HCT116 (cell line): Measurements from ENCODE around the gene CERT1. TPM values are rescaled to one million over a fixed set of nuclear protein-coding genes. Genes with fewer than 3 reads are reported as not detected.

Experiments used
- ATAC-seq: fragments of 200-7000 bp; cut with Tn5 transposase; 2 replicates; pipeline ENCODE4 v1.9.1; 2020; ENCODE audit warnings: mild to moderate bottlenecking, moderate library complexity
- BruUV-seq: library from RNA; stranded (reverse); fragments of 400-500 nt; replicated peaks from 2 replicates; lab custom pipeline; 2021; lab: Mats Ljungman, UMichigan
- CTCF ChIA-PET: fragments of 300-600 bp; sonication (Branson Sonifier 250); formaldehyde crosslinking; loops from one replicate; lab custom pipeline; 2021; ENCODE audit warnings: antibody characterized with exemption; lab: Charles Lee
- POLR2A ChIA-PET: fragments of 300-600, 350-600 bp; sonication (Branson Sonifier 250); formaldehyde crosslinking; loops from one replicate; lab custom pipeline; 2021; ENCODE audit warnings: antibody characterized with exemption; lab: Charles Lee
- RAD21 ChIA-PET, 2 experiments: fragments of 300-600 bp; sonication (Branson Sonifier 250); formaldehyde crosslinking; loops; one replicate each; lab custom pipeline; 2023; ENCODE audit warnings: low total read pairs in 2 of 2; ENCODE audit not compliant: uncharacterized antibody in 2 of 2, unreplicated experiment in 2 of 2, low non-redundant PET in 1 of 2; lab: Charles Lee
- DNase-seq: peaks from one replicate; pipeline ENCODE4 v3.0.0-alpha.2; 2010; ENCODE audit warnings: low read depth, low spot score
- H2AFZ ChIP-seq: fragments of 200-600 bp; shearing (Covaris generic), sonication (generic); 2 replicates; pipeline ENCODE4 v1.6.1; 2017; ENCODE audit warnings: low read depth, mixed run types, mixed read lengths, antibody characterized with exemption, low read length; ENCODE audit not compliant: poor library complexity, severe bottlenecking
- H3K27ac ChIP-seq: 2 replicates; pipeline ENCODE4 v1.5.1; 2012; ENCODE audit warnings: low read depth, low read length
- H3K27me3 ChIP-seq: fragments of 200-600 bp; sonication (generic); 2 replicates; pipeline ENCODE4 v1.6.1; 2016; ENCODE audit warnings: mixed run types, low read length, mixed read lengths; ENCODE audit not compliant: insufficient read depth
- H3K36me3 ChIP-seq, 2 experiments: fragments of 200-500 bp in 1 of 2; fragments of 200-600 bp in 1 of 2; sonication (Bioruptor generic) in 1 of 2; sonication (generic) in 1 of 2; 2 replicates each; pipeline versions ENCODE4 v1.5.1 to v1.6.1; 2014 to 2016; ENCODE audit warnings: low read length in 2 of 2, inconsistent platforms in 1 of 2, mixed read lengths in 1 of 2, mixed run types in 1 of 2; ENCODE audit not compliant: insufficient read depth in 2 of 2, control insufficient read depth in 1 of 2
- H3K4me1 ChIP-seq, 2 experiments: fragments of 200-600 bp in 1 of 2; sonication (generic) in 1 of 2; 2 replicates each; pipeline versions ENCODE4 v1.5.1 to v1.6.1; 2012 to 2017; ENCODE audit warnings: low read length in 2 of 2, inconsistent platforms in 1 of 2, mild to moderate bottlenecking in 1 of 2, mixed read lengths in 1 of 2, mixed run types in 1 of 2, moderate library complexity in 1 of 2; ENCODE audit not compliant: insufficient read depth in 2 of 2, control insufficient read depth in 1 of 2
- H3K4me2 ChIP-seq: fragments of 200-600 bp; sonication (generic); 2 replicates; pipeline ENCODE4 v1.6.1; 2017; ENCODE audit warnings: mixed run types, low read length, mixed read lengths
- H3K4me3 ChIP-seq, 2 experiments: fragments of 200-600 bp in 1 of 2; sonication (generic) in 1 of 2; replicated peaks in 1 of 2; 2 replicates each; pipeline ENCODE4 v1.5.1; 2011 to 2016; ENCODE audit warnings: low read length in 2 of 2, control low read depth in 1 of 2, low read depth in 1 of 2, mild to moderate bottlenecking in 1 of 2, mixed read lengths in 1 of 2, mixed run types in 1 of 2
- H3K79me2 ChIP-seq: fragments of 200-600 bp; sonication (generic); 2 replicates; pipeline ENCODE4 v1.6.1; 2017; ENCODE audit warnings: mild to moderate bottlenecking, mixed run types, low read length, moderate library complexity, mixed read lengths; ENCODE audit not compliant: insufficient read depth
- H3K9ac ChIP-seq: fragments of 200-600 bp; sonication (generic); 2 replicates; pipeline ENCODE4 v1.6.1; 2016; ENCODE audit warnings: low read length, mixed read lengths
- H3K9me2 ChIP-seq: fragments of 200-600 bp; sonication (generic), shearing (Covaris generic); 2 replicates; pipeline ENCODE4 v1.6.1; 2017; ENCODE audit warnings: mixed run types, mild to moderate bottlenecking, moderate library complexity; ENCODE audit not compliant: insufficient read depth
- H3K9me3 ChIP-seq, 2 experiments: fragments of 200-500 bp in 1 of 2; fragments of 200-600 bp in 1 of 2; sonication (Bioruptor generic) in 1 of 2; sonication (generic) in 1 of 2; 2 replicates each; pipeline ENCODE4 v1.6.1; 2014 to 2017; ENCODE audit warnings: low read length in 2 of 2, mixed read lengths in 2 of 2, inconsistent platforms in 1 of 2, low read depth in 1 of 2, mild to moderate bottlenecking in 1 of 2, mixed run types in 1 of 2, moderate library complexity in 1 of 2; ENCODE audit not compliant: control insufficient read depth in 1 of 2, insufficient read depth in 1 of 2
- H4K20me1 ChIP-seq: fragments of 200-600 bp; sonication (generic), shearing (Covaris generic); 2 replicates; pipeline ENCODE4 v1.6.1; 2017; ENCODE audit warnings: mixed run types, mild to moderate bottlenecking, moderate library complexity; ENCODE audit not compliant: insufficient read depth
- CBX3 ChIP-seq: IDR thresholded peaks from 2 replicates; pipeline ENCODE4 v1.6.1; 2012; ENCODE audit warnings: low read depth
- CTCF ChIP-seq, 3 experiments: fragments of 200-600 bp in 1 of 3; sonication (generic) in 1 of 3; IDR thresholded peaks in 2 of 3; conservative IDR thresholded peaks in 1 of 3; 2 replicates each; pipeline ENCODE4 v1.5.1; 2012 to 2017; ENCODE audit warnings: low read depth in 2 of 3, low read length in 2 of 3, antibody characterized with exemption in 1 of 3, borderline replicate concordance in 1 of 3, control low read depth in 1 of 3, mild to moderate bottlenecking in 1 of 3, mixed read lengths in 1 of 3, mixed run types in 1 of 3, moderate library complexity in 1 of 3; ENCODE audit not compliant: insufficient read depth in 1 of 3
- EGR1 ChIP-seq: IDR thresholded peaks from 2 replicates; pipeline ENCODE4 v1.6.1; 2012; ENCODE audit warnings: low read depth
- ELF1 ChIP-seq: IDR thresholded peaks from 2 replicates; pipeline ENCODE4 v1.6.1; 2012; ENCODE audit warnings: low read depth, borderline replicate concordance
- EZH2 ChIP-seq: fragments of 200-600 bp; sonication (generic); IDR thresholded peaks from 2 replicates; pipeline ENCODE4 v1.6.1; 2017; ENCODE audit warnings: antibody characterized with exemption, mixed run types
- FOSL1 ChIP-seq: IDR thresholded peaks from 2 replicates; pipeline ENCODE4 v1.6.1; 2012; ENCODE audit warnings: low read depth
- JUND ChIP-seq: IDR thresholded peaks from 2 replicates; pipeline ENCODE4 v1.6.1; 2012
- MAX ChIP-seq: IDR thresholded peaks from 2 replicates; pipeline ENCODE4 v1.6.1; 2012
- POLR2A ChIP-seq: IDR thresholded peaks from 2 replicates; pipeline ENCODE4 v1.7.0; 2011; ENCODE audit warnings: borderline replicate concordance; ENCODE audit not compliant: insufficient read depth, insufficient read length; ENCODE audit errors: extremely low read depth
- RAD21 ChIP-seq: IDR thresholded peaks from 2 replicates; pipeline ENCODE4 v1.6.1; 2012; ENCODE audit warnings: low read depth, mild to moderate bottlenecking
- REST ChIP-seq: IDR thresholded peaks from 2 replicates; pipeline ENCODE4 v1.6.1; 2012; ENCODE audit warnings: low read depth
- SIN3A ChIP-seq: IDR thresholded peaks from 2 replicates; pipeline ENCODE4 v1.6.1; 2012; ENCODE audit warnings: low read depth
- SP1 ChIP-seq: IDR thresholded peaks from 2 replicates; pipeline ENCODE4 v1.6.1; 2012; ENCODE audit warnings: low read depth
- TCF7L2 ChIP-seq: IDR thresholded peaks from 2 replicates; pipeline ENCODE4 v1.7.0; 2011; ENCODE audit warnings: borderline replicate concordance, inconsistent platforms; ENCODE audit not compliant: insufficient read depth, insufficient read length; ENCODE audit errors: extremely low read depth
- YY1 ChIP-seq: IDR thresholded peaks from 2 replicates; pipeline ENCODE4 v1.6.1; 2011; ENCODE audit warnings: low read length, low read depth, moderate library complexity, mild to moderate bottlenecking; ENCODE audit not compliant: insufficient replicate concordance; ENCODE audit errors: extremely low read depth
- ZNF274 ChIP-seq: fragments of 200-500 bp; sonication (Bioruptor generic); IDR thresholded peaks from 2 replicates; pipeline ENCODE4 v1.6.1; 2014; ENCODE audit warnings: mild to moderate bottlenecking, low read depth, low read length, inconsistent platforms
- intact Hi-C: fragments of 100-400 bp; cut with micrococcal nuclease; formaldehyde crosslinking; loops from 2 replicates; pipeline ENCODE4 v1.10.0; 2022
- total RNA-seq: library from RNA; stranded (reverse); gene quantifications from one replicate; pipeline ENCODE4 v1.2.1, GENCODE V29; 2021; ENCODE audit not compliant: unreplicated experiment

CERT1 gene
- total RNA-seq, 1 experiment from 2014 or later: 22.8 TPM

- BruUV-seq: no TSS peak
- no peak overlapping the region for H3K4me2 ChIP-seq
- H3K27me3 ChIP-seq: no peaks in the 10 kb centered on the region
- no peaks in the 10 kb centered on the region for H3K9me2 ChIP-seq
- H2AFZ ChIP-seq: no peak overlapping the region
- ATAC-seq: no peak
- H4K20me1 ChIP-seq: no peaks in the 10 kb centered on the region
- no peak overlapping the region for H3K9ac ChIP-seq
- RAD21 ChIA-PET: no interaction called here
- intact Hi-C loops: no loop called here
- no peaks in the 10 kb centered on the region for H3K4me1 ChIP-seq
- DNase-seq: no peak
- no peaks in the 10 kb centered on the region for H3K9me3 ChIP-seq
- TF ChIP-seq JUND (no peak), SIN3A (no peak), YY1 (no peak), TCF7L2 (no peak), MAX (no peak), EGR1 (no peak)
- TF ChIP-seq, all 23 proteins: peak for 0
- Histone ChIP-seq H3K27ac (no peak overlapping the region), H3K36me3 (no peaks in the 10 kb centered on the region), H3K79me2 (no peaks in the 10 kb centered on the region), H3K4me3 (no peak overlapping the region)
- ChIA-PET CTCF (no interaction called here), POLR2A (no interaction called here)
Observed at GRCh38 chr5:75389430-75389829, 122.0 kb downstream of the CERT1 start.

GRCh38 chr5:75387806-75388205, 123.6 kb downstream of the CERT1 start:
- DNase-seq: no peak
- ATAC-seq: no peak
- intact Hi-C loops: no loop called here
- CTCF ChIA-PET: no interaction called here
- no TSS peak for BruUV-seq
- no peaks in the 10 kb centered on the region for H3K27me3 ChIP-seq
- no peaks in the 10 kb centered on the region for H3K9me3 ChIP-seq
- H2AFZ ChIP-seq: no peak overlapping the region
- no peaks in the 10 kb centered on the region for H3K9me2 ChIP-seq
- no peaks in the 10 kb centered on the region for H3K79me2 ChIP-seq
- no peak overlapping the region for H3K27ac ChIP-seq
- no peak overlapping the region for H3K9ac ChIP-seq
- peaks cover 0 to 2% of the 10 kb centered on the region in 2 experiments; a peak in 1 of 4 replicates for H3K36me3 ChIP-seq
- POLR2A ChIA-PET: no interaction called here
- no peaks in the 10 kb centered on the region for H3K4me1 ChIP-seq
- H3K4me3 ChIP-seq: no peak overlapping the region
- RAD21 ChIA-PET: no interaction called here
- H3K4me2 ChIP-seq: no peak overlapping the region
- no peaks in the 10 kb centered on the region for H4K20me1 ChIP-seq
- TF ChIP-seq FOSL1: no peak
- no peak for TF ChIP-seq CTCF (IDR thresholded peaks at IDR 0.05 in 2 of 3, conservative IDR thresholded peaks at IDR 0.05 in 1 of 3; ENCODE audit: borderline replicate concordance in 1 of 3, insufficient read depth in 1 of 3, low read depth in 2 of 3, low read length in 2 of 3)
- no peak for TF ChIP-seq SP1
- TF ChIP-seq ELF1: no peak
- no peak for TF ChIP-seq ZNF274
- no peak for TF ChIP-seq REST
- TF ChIP-seq MAX: no peak
- TF ChIP-seq RAD21: no peak
- TF ChIP-seq JUND: no peak
- TF ChIP-seq YY1: no peak
- TF ChIP-seq CBX3: no peak
- no peak for TF ChIP-seq POLR2A
- no peak for TF ChIP-seq EZH2
